ENCODE measurements around the gene TPK1. TPM values are rescaled to one million over a fixed set of nuclear protein-coding genes. Genes with fewer than 3 reads are reported as not detected.

The TPK1 gene
- polyA plus RNA-seq, 1 of the 3 experiments (the other 2 are of a cell fraction) = 3.3 TPM

GRCh38 chr7:144736880-144737493 is 98.9 kb downstream of the TPK1 start:
- Histone ChIP-seq H3K4me1 (ENCODE audit: control insufficient read depth in 1 of 2, insufficient read depth in 2 of 2, low read depth in 1 of 2, low read length in 1 of 2) (no peaks in the 10 kb centered on the region), H3K9ac (no peak overlapping the region), H2AFZ (ENCODE audit: low read depth) (no peak overlapping the region), H3K36me3 (replicated peaks in 1 of 2; ENCODE audit: control insufficient read depth in 1 of 2, insufficient read depth in 2 of 2, low read length in 1 of 2) (no peaks in the 10 kb centered on the region), H3K79me2 (ENCODE audit: insufficient read depth) (no peaks in the 10 kb centered on the region), H3K4me3 (ENCODE audit: low read depth in 2 of 2, low read length in 1 of 2) (no peak overlapping the region), H3K9me2 (no peaks in the 10 kb centered on the region), H3K4me2 (no peak overlapping the region), H3F3A (replicated peaks; ENCODE audit: insufficient read depth) (no peaks in the 10 kb centered on the region), H3K27ac (ENCODE audit: low read depth in 2 of 2, low read length in 1 of 2) (no peak overlapping the region), H3K27me3 (ENCODE audit: insufficient read depth) (no peaks in the 10 kb centered on the region), H3K9me3 (no peaks in the 10 kb centered on the region), H4K20me1 (ENCODE audit: insufficient read depth) (no peaks in the 10 kb centered on the region)
- POLR2A ChIA-PET = no interaction called here
- CTCF ChIA-PET = interaction anchor here (1.3 to 4.2 kb wide), 3 partner anchors 12 to 1353 kb away, joined by 3 to 27 read pairs (median 17); no protein-coding TSS in a partner anchor
- WGBS (ENCODE audit: low lambda C conversion rate) = 6% methylated on average over 1 of the region's 1 CpG
- no peak for TF ChIP-seq EZH2phosphoT487 (IDR thresholded peaks at IDR 0.05; ENCODE audit: borderline replicate concordance, low read depth)
- TF ChIP-seq NFIC (IDR thresholded peaks at IDR 0.05; ENCODE audit: borderline replicate concordance) = no peak
- TF ChIP-seq POLR2AphosphoS5 (IDR thresholded peaks at IDR 0.05; ENCODE audit: low read depth, low read length) = no peak
- no peak for TF ChIP-seq RCOR1 (IDR thresholded peaks at IDR 0.05; ENCODE audit: low read length)
- TF ChIP-seq YY1 (IDR thresholded peaks at IDR 0.05; ENCODE audit: low read depth) = no peak
- TF ChIP-seq PBX3 (IDR thresholded peaks at IDR 0.05) = no peak
- no peak for TF ChIP-seq JUND (IDR thresholded peaks at IDR 0.05)
- no peak for TF ChIP-seq REST (IDR thresholded peaks at IDR 0.05; ENCODE audit: low read depth, low read length)
- no peak for TF ChIP-seq MXI1 (IDR thresholded peaks at IDR 0.05; ENCODE audit: low read depth, low read length)
- no peak for TF ChIP-seq FOXM1 (IDR thresholded peaks at IDR 0.05; ENCODE audit: low read depth)
- TF ChIP-seq GABPA (IDR thresholded peaks at IDR 0.05; ENCODE audit: low read depth) = no peak
- no peak for TF ChIP-seq FOXJ3 (CRISPR knock-in tag; IDR thresholded peaks at IDR 0.05)
- TF ChIP-seq CTCF (IDR thresholded peaks at IDR 0.05) = no peak
- no peak for DNase-seq
